Activated T-helper 2 cell treated with anti-CD3 and anti-CD28 coated beads, Interferon-gamma antibody, Interleukin-2, Interleukin-4, amounts not matched to agents 10 μg/mL and 5 μg/mL and 100 μg/mL, durations not matched to agents 14 hours and 24 hours and 36 hours (primary cell): ENCODE data around the gene MKNK1. TPM values are rescaled to one million over a fixed set of nuclear protein-coding genes. Genes with fewer than 3 reads are reported as not detected.

Experiments used
- DNase-seq: peaks from one replicate; pipeline ENCODE4 v3.0.0; 2021; ENCODE audit warnings: low spot score
- H3K27ac Mint-ChIP-seq: one replicate; pipeline ENCODE4 v1.8.0; 2021; ENCODE audit warnings: mixed read lengths
- H3K27me3 Mint-ChIP-seq: one replicate; pipeline ENCODE4 v1.8.0; 2021; ENCODE audit warnings: low read depth, mixed read lengths
- H3K36me3 Mint-ChIP-seq: one replicate; pipeline ENCODE4 v1.8.0; 2021; ENCODE audit warnings: low read depth, mixed read lengths
- H3K4me1 Mint-ChIP-seq: one replicate; pipeline ENCODE4 v1.8.0; 2021; ENCODE audit warnings: low read depth, mixed read lengths
- H3K4me3 Mint-ChIP-seq: one replicate; pipeline ENCODE4 v1.8.0; 2021; ENCODE audit warnings: low read depth, mild to moderate bottlenecking, moderate library complexity, mixed read lengths
- H3K9me3 Mint-ChIP-seq: one replicate; pipeline ENCODE4 v1.8.0; 2021; ENCODE audit warnings: mixed read lengths
- intact Hi-C: fragments of 100-400 bp; cut with micrococcal nuclease; formaldehyde crosslinking; loops from one replicate; pipeline ENCODE4 v1.15.1; 2023
- total RNA-seq: library from RNA; stranded (reverse); gene quantifications from 2 replicates; pipeline ENCODE4 v1.2.3, GENCODE V29; 2022

The MKNK1 gene
- total RNA-seq, 1 donor from 2014 or later: 45.2 TPM

DNA sequence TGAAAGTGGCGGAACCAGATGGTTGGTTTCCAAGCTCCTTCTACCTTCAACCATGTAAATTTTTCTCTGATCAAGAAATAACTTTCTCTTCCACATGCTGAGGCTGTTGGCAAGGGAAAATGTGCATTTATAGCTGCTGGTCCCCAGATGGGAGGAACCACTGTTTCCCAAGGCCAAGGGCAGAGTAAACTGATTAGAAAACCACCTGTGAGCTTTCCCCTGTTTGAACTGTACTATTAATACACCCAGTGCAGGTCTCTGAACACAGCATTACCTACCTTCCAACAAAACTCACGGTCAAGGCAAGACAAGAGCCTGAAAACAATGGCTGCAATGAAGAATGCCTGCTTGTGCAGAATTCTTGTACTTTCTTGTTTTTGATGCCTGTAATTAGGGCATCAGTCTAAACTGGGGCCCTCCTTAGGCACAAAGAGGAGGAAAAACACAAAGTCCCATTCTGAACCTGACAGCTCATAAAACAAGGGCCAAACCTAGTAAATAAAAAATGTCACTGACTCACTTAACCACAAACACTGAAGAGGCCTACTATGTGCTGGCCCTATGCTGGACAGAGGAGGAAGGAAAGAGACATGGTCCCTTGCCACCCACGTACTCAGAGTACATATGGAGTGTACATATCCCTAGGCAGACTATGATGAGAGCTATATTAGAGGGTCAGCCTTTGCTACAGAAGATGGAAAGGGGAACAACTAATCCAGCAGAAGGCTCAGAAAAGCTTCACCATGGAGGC lies 2.6 kb downstream of the MKNK1 start:
- no peak for DNase-seq
- Mint-ChIP-seq H3K27ac (no peak overlapping the region), H3K9me3 (no peaks in the 10 kb centered on the region), H3K36me3 (peaks cover 42% of the 10 kb centered on the region), H3K27me3 (no peaks in the 10 kb centered on the region), H3K4me1 (peaks cover 66% of the 10 kb centered on the region), H3K4me3 (peak overlapping the region; percentile 23)
- intact Hi-C loops: no loop called here

- peaks cover 44% of the 10 kb centered on the region for H3K36me3 Mint-ChIP-seq
- no peaks in the 10 kb centered on the region for H3K9me3 Mint-ChIP-seq
- no peak overlapping the region for H3K4me3 Mint-ChIP-seq
- H3K4me1 Mint-ChIP-seq: peaks cover 69% of the 10 kb centered on the region
- H3K27ac Mint-ChIP-seq: no peak overlapping the region
- no peaks in the 10 kb centered on the region for H3K27me3 Mint-ChIP-seq
- DNase-seq: no peak
- intact Hi-C loops: no loop called here
These were observed 4.8 kb downstream of the MKNK1 start for GRCh38 chr1:46599059-46599970.

DNA sequence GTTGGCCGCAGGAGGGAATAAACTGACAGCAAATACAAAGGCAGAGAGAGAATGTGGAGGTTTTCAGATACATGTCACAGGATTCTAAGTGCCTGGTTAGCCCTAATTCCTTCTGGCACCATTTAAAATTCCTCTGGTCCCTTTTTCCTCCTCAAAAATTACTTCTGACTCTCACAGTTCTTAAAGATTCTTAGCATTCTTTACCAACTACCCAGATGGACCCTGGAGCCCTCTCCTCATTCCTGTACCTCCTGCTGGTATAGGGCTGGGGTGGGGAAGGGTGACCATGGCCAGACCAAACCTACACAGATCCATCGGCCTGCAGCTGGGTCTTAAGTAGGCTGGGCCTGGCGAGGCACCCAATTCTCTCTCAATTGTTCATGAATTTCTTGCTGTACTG lies 7.2 kb downstream of the MKNK1 start:
- Mint-ChIP-seq H3K4me3 (no peak overlapping the region), H3K4me1 (peaks cover 65% of the 10 kb centered on the region), H3K36me3 (peaks cover 67% of the 10 kb centered on the region), H3K27ac (no peak overlapping the region), H3K27me3 (no peaks in the 10 kb centered on the region), H3K9me3 (no peaks in the 10 kb centered on the region)
- no peak for DNase-seq
- intact Hi-C loops: no loop called here

DNA sequence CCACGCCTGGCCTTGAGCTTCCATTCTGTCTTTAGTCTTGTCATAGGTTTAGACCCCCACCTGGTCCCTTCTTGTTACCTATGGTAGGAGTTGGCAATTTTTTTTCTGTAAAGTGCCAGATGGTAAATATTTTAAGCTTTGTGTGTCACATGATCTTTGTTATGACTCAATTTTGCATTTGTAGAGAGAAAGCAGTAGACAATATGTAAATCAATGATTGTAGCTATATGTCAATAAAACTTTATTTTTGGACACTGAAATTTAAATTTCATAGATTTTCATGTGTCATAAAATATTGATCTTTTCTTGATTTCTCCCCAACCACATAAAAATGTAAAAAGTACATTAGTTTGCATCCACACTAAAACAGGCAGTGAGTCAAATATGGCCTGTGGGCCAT lies 8.0 kb downstream of the MKNK1 start:
- Mint-ChIP-seq H3K27ac (no peak overlapping the region), H3K36me3 (peaks cover 67% of the 10 kb centered on the region)
- intact Hi-C loops: no loop called here

GRCh38 chr1:46595127-46595526 lies 8.9 kb downstream of the MKNK1 start:
- Mint-ChIP-seq H3K36me3 (peaks cover 70% of the 10 kb centered on the region), H3K4me1 (peaks cover 55% of the 10 kb centered on the region), H3K4me3 (peak overlapping the region; percentile 37), H3K27me3 (no peaks in the 10 kb centered on the region), H3K9me3 (peaks cover under 1% of the 10 kb centered on the region), H3K27ac (no peak overlapping the region)
- DNase-seq: no peak
- intact Hi-C loops: no loop called here

More for the DNA sequence above, 8.0 kb downstream of the MKNK1 start:
- H3K9me3 Mint-ChIP-seq: no peaks in the 10 kb centered on the region
- peaks cover 60% of the 10 kb centered on the region for H3K4me1 Mint-ChIP-seq
- no peaks in the 10 kb centered on the region for H3K27me3 Mint-ChIP-seq
- no peak overlapping the region for H3K4me3 Mint-ChIP-seq
- DNase-seq: no peak

GRCh38 chr1:46594063-46594462 lies 10.0 kb downstream of the MKNK1 start:
- intact Hi-C loops: no loop called here
- peaks cover 9% of the 10 kb centered on the region for H3K9me3 Mint-ChIP-seq

GRCh38 chr1:46592823-46593222 lies 11.2 kb downstream of the MKNK1 start:
- DNase-seq: no peak
- H3K9me3 Mint-ChIP-seq: peaks cover 9% of the 10 kb centered on the region
- no peaks in the 10 kb centered on the region for H3K27me3 Mint-ChIP-seq
- no peak overlapping the region for H3K27ac Mint-ChIP-seq
- intact Hi-C loops: no loop called here
- H3K4me3 Mint-ChIP-seq: no peak overlapping the region
- peaks cover 78% of the 10 kb centered on the region for H3K36me3 Mint-ChIP-seq
- peaks cover 40% of the 10 kb centered on the region for H3K4me1 Mint-ChIP-seq

More at GRCh38 chr1:46594063-46594462, 10.0 kb downstream of the MKNK1 start:
- H3K36me3 Mint-ChIP-seq: peaks cover 79% of the 10 kb centered on the region
- no peak for DNase-seq
- H3K27me3 Mint-ChIP-seq: no peaks in the 10 kb centered on the region
- H3K27ac Mint-ChIP-seq: no peak overlapping the region
- H3K4me1 Mint-ChIP-seq: peaks cover 48% of the 10 kb centered on the region
- no peak overlapping the region for H3K4me3 Mint-ChIP-seq

DNA sequence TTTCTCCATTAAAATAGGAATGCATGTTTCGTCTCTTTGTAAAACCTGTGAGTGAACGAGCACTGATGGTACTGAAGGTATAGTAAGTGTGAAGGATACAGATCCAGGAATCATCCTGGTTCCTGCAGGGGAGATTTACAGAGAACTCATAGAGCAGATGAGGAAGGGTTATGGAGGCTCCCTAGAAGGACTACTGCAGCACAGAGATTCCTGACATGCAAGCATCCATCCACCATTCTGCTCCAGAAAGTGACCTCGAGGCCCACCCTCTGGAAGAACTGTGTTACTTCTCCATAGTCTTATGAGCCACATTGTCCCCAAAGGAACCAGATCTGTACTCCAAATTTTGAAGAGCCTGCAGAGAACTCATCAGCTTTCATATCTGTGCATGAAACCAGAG lies 14.5 kb downstream of the MKNK1 start:
- H3K4me3 Mint-ChIP-seq: no peak overlapping the region
- H3K27me3 Mint-ChIP-seq: no peaks in the 10 kb centered on the region
- H3K4me1 Mint-ChIP-seq: peaks cover 16% of the 10 kb centered on the region
- H3K36me3 Mint-ChIP-seq: peaks cover 72% of the 10 kb centered on the region
- intact Hi-C loops: loop anchor here (10.0 kb wide), 1 partner anchor 245 kb away; the partner anchor contains the start of gene NSUN4
- peaks cover 9% of the 10 kb centered on the region for H3K9me3 Mint-ChIP-seq
- DNase-seq: no peak
- H3K27ac Mint-ChIP-seq: no peak overlapping the region

DNA sequence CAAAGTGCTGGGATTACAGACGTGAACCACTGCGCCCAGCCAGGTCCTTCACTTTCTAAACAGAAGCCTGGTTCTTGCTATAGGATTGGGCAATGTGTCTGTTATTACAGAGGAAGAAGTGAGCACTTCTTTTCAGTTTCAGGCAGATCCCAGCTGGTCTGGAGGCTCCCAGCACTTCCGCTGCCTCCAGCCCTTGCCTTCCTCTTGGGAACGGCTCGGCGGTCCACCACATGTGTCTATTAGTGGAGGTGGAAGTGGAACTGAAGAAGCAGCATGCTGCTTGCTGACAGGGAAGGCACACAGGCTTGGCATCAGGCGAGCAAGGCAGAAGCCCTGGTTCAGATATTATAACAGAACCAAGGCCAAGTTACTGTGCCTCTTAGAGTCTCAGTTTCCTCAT lies 17.0 kb downstream of the MKNK1 start:
- H3K27me3 Mint-ChIP-seq: no peaks in the 10 kb centered on the region
- DNase-seq: no peak
- H3K27ac Mint-ChIP-seq: no peak overlapping the region
- intact Hi-C loops: loop anchor here (10.0 kb wide), 1 partner anchor 242 kb away; the partner anchor contains the start of gene NSUN4
- peaks cover 28% of the 10 kb centered on the region for H3K4me1 Mint-ChIP-seq
- peaks cover 70% of the 10 kb centered on the region for H3K36me3 Mint-ChIP-seq
- no peak overlapping the region for H3K4me3 Mint-ChIP-seq
- peaks cover 9% of the 10 kb centered on the region for H3K9me3 Mint-ChIP-seq

- peaks cover 37% of the 10 kb centered on the region for H3K4me1 Mint-ChIP-seq
- intact Hi-C loops: loop anchor here (10.0 kb wide), 1 partner anchor 241 kb away; the partner anchor contains the start of gene NSUN4
- H3K27ac Mint-ChIP-seq: no peak overlapping the region
- H3K27me3 Mint-ChIP-seq: no peaks in the 10 kb centered on the region
- peaks cover 63% of the 10 kb centered on the region for H3K36me3 Mint-ChIP-seq
- H3K4me3 Mint-ChIP-seq: no peak overlapping the region
- H3K9me3 Mint-ChIP-seq: peaks cover 9% of the 10 kb centered on the region
- DNase-seq: no peak
These were observed 18.6 kb downstream of the MKNK1 start for GRCh38 chr1:46585312-46585938.

- H3K27ac Mint-ChIP-seq: no peak overlapping the region
- no peak for DNase-seq
- peaks cover 58% of the 10 kb centered on the region for H3K36me3 Mint-ChIP-seq
- no peak overlapping the region for H3K4me3 Mint-ChIP-seq
- H3K27me3 Mint-ChIP-seq: no peaks in the 10 kb centered on the region
- intact Hi-C loops: loop anchor here (5.0 to 10.0 kb wide), 2 partner anchors 84 to 239 kb away; partner anchors contain the start of genes ATPAF1 and NSUN4
- H3K4me1 Mint-ChIP-seq: peaks cover 41% of the 10 kb centered on the region
- H3K9me3 Mint-ChIP-seq: no peaks in the 10 kb centered on the region
These were observed 20.6 kb downstream of the MKNK1 start for GRCh38 chr1:46583494-46583893.

DNA sequence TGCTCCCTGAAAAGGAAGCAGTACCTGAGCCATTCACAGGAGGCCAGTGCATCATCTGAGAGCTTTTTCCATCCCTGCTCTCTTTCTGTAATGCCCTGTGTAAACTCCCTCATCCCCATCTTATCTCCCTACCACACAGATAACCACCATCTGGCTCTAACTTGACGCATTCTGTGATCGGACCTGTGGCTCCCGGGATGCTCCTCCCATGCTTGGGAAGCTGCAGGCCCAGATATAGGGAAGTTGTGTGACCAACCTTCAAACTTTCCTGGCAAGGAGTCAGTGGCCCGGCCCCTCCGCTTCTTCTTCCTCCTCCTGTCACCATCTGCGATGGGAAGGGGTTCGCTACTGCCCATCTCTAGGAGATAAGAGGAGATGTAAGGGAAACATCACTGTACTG lies 21.1 kb downstream of the MKNK1 start:
- intact Hi-C loops: loop anchor here (5.0 to 10.0 kb wide), 2 partner anchors 84 to 238 kb away; partner anchors contain the start of genes ATPAF1 and NSUN4
- no peak overlapping the region for H3K4me3 Mint-ChIP-seq

More for the DNA sequence above, 21.1 kb downstream of the MKNK1 start:
- no peak for DNase-seq
- no peaks in the 10 kb centered on the region for H3K27me3 Mint-ChIP-seq
- H3K4me1 Mint-ChIP-seq: peaks cover 44% of the 10 kb centered on the region
- no peaks in the 10 kb centered on the region for H3K9me3 Mint-ChIP-seq
- H3K36me3 Mint-ChIP-seq: peaks cover 61% of the 10 kb centered on the region
- peak overlapping the region; percentile 94 for H3K27ac Mint-ChIP-seq
